ENCODE measurements around the gene TRIM49B.
"Not testable (repeated sequence)": the region's sequence is repeated elsewhere in the genome, so short reads cannot be mapped to it uniquely, and the experiment has no call there.

TRIM49B gene

GRCh38 chr11:49028523-49028922, at the start of gene TRIM49B:
Gene TRIM49B (plus strand): TSS chr11:49028823. CDS start chr11:49031600, 2,777 bp downstream.
- FAIRE-seq; DNase-seq (ENCODE audit: insufficient read length, low spot score): not testable (repeated sequence)

- not testable (repeated sequence) for FAIRE-seq; DNase-seq (ENCODE audit: insufficient read length, low spot score)
Measured at GRCh38 chr11:48983785-48984184, 44.8 kb upstream of the TRIM49B start, which contains the start of gene TRIM51G. Gene TRIM51G (minus strand): TSS chr11:48983885. CDS start chr11:48981695, 2,190 bp downstream.

- not testable (repeated sequence) for DNase-seq (ENCODE audit: insufficient read length, low spot score); FAIRE-seq
Measured at GRCh38 chr11:49048229-49048628, 19.6 kb downstream of the TRIM49B start.

GRCh38 chr11:49049821-49050220, 21.2 kb downstream of the TRIM49B start:
- DNase-seq (ENCODE audit: insufficient read length, low spot score); FAIRE-seq: not testable (repeated sequence)

GRCh38 chr11:49059012-49059411, 30.4 kb downstream of the TRIM49B start, which contains the start of gene TRIM64C:
Gene TRIM64C (minus strand): TSS chr11:49059112. CDS start chr11:49059112, 0 bp downstream.
- not testable (repeated sequence) for FAIRE-seq

GRCh38 chr11:49069897-49070296, 41.3 kb downstream of the TRIM49B start:
- not testable (repeated sequence) for FAIRE-seq; DNase-seq (ENCODE audit: insufficient read length, low spot score)

More at GRCh38 chr11:49059012-49059411, 30.4 kb downstream of the TRIM49B start, which contains the start of gene TRIM64C:
- not testable (repeated sequence) for DNase-seq (ENCODE audit: insufficient read length, low spot score)

All from D721Med (cell line).